BE2C (cell line): ENCODE results near the gene FGF6.
"Not testable (repeated sequence)": the region's sequence is repeated elsewhere in the genome, so short reads cannot be mapped to it uniquely, and the experiment has no call there.

Experiments
- DNase-seq: peaks from one replicate; pipeline ENCODE4 v3.0.0-alpha.2; 2020
- H3K27me3 ChIP-seq: fragments of 250-450 bp; sonication (Bioruptor Pico); 2 replicates; pipeline ENCODE4 v1.5.1; 2020; ENCODE audit warnings: mild to moderate bottlenecking
- H3K36me3 ChIP-seq: fragments of 250-450 bp; sonication (Bioruptor Pico); 2 replicates; pipeline ENCODE4 v1.5.1; 2020; ENCODE audit warnings: mild to moderate bottlenecking
- H3K4me1 ChIP-seq: fragments of 250-450 bp; sonication (Bioruptor Pico); 2 replicates; pipeline ENCODE4 v1.5.1; 2020
- H3K4me3 ChIP-seq: 2 replicates; pipeline ENCODE4 v1.5.1; 2011; ENCODE audit warnings: low read depth, low read length
- H3K9me3 ChIP-seq: fragments of 250-450 bp; sonication (Bioruptor Pico); 2 replicates; pipeline ENCODE4 v1.5.1; 2020
- CTCF ChIP-seq: IDR thresholded peaks from 2 replicates; pipeline ENCODE4 v1.5.1; 2012; ENCODE audit warnings: mild to moderate bottlenecking, low read depth, low read length

The FGF6 gene

GRCh38 chr12:4468994-4469393 is 23.4 kb upstream of the FGF6 start:
- DNase-seq, result no peak
- no peak overlapping the region for H3K4me3 ChIP-seq
- no peaks in the 10 kb centered on the region for H3K36me3 ChIP-seq
- TF ChIP-seq CTCF, result no peak
- H3K4me1 ChIP-seq, result no peaks in the 10 kb centered on the region
- H3K27me3 ChIP-seq, result peaks cover 13% of the 10 kb centered on the region
- H3K9me3 ChIP-seq, result no peaks in the 10 kb centered on the region

GRCh38 chr12:4460761-4461160 is 15.1 kb upstream of the FGF6 start:
- H3K9me3 ChIP-seq, result no peaks in the 10 kb centered on the region
- TF ChIP-seq CTCF, result no peak
- peaks cover 42% of the 10 kb centered on the region for H3K27me3 ChIP-seq
- no peak for DNase-seq
- no peak overlapping the region for H3K4me3 ChIP-seq
- no peaks in the 10 kb centered on the region for H3K36me3 ChIP-seq
- no peaks in the 10 kb centered on the region for H3K4me1 ChIP-seq

GRCh38 chr12:4455849-4456248 is 10.2 kb upstream of the FGF6 start:
- not testable (repeated sequence) for H3K4me1 ChIP-seq, H3K4me3 ChIP-seq, DNase-seq, H3K9me3 ChIP-seq, H3K36me3 ChIP-seq
- peaks cover 53% of the 10 kb centered on the region for H3K27me3 ChIP-seq

GRCh38 chr12:4454315-4454860 is 8.8 kb upstream of the FGF6 start:
- TF ChIP-seq CTCF, result no peak
- peaks cover 57% of the 10 kb centered on the region for H3K27me3 ChIP-seq
- no peak for DNase-seq
- no peak overlapping the region for H3K4me3 ChIP-seq
- H3K9me3 ChIP-seq, result no peaks in the 10 kb centered on the region
- H3K36me3 ChIP-seq, result no peaks in the 10 kb centered on the region
- no peaks in the 10 kb centered on the region for H3K4me1 ChIP-seq

- Histone ChIP-seq H3K4me3 (no peak overlapping the region), H3K27me3 (peaks cover 38% of the 10 kb centered on the region), H3K9me3 (no peaks in the 10 kb centered on the region), H3K4me1 (no peaks in the 10 kb centered on the region), H3K36me3 (no peaks in the 10 kb centered on the region)
- no peak for TF ChIP-seq CTCF
- no peak for DNase-seq
Observed at GRCh38 chr12:4451694-4452093, 6.1 kb upstream of the FGF6 start.

GRCh38 chr12:4450551-4451112 is 5.0 kb upstream of the FGF6 start:
- Histone ChIP-seq H3K27me3 (peaks cover 35% of the 10 kb centered on the region), H3K36me3 (no peaks in the 10 kb centered on the region), H3K9me3 (no peaks in the 10 kb centered on the region), H3K4me3 (no peak overlapping the region), H3K4me1 (no peaks in the 10 kb centered on the region)
- no peak for TF ChIP-seq CTCF
- no peak for DNase-seq
